T-helper 9 cell (primary cell): ENCODE results near the gene MTG2.

Experiments
- DNase-seq: peaks from one replicate; pipeline ENCODE4 v3.0.0-alpha.2; 2020

Gene MTG2

GRCh38 chr20:62186887-62187866 is 4.3 kb downstream of the MTG2 start:
- DNase-seq: no peak

GRCh38 chr20:62190639-62191411 is 8.0 kb downstream of the MTG2 start:
- no peak for DNase-seq

- DNase-seq: no peak
Observed at GRCh38 chr20:62191781-62192559, 9.1 kb downstream of the MTG2 start.

GRCh38 chr20:62192635-62193034 is 9.8 kb downstream of the MTG2 start:
- no peak for DNase-seq

- DNase-seq: no peak
Observed at GRCh38 chr20:62193079-62194025, 10.5 kb downstream of the MTG2 start.

GRCh38 chr20:62195075-62195405 is 12.2 kb downstream of the MTG2 start:
- no peak for DNase-seq

- no peak for DNase-seq
Observed at GRCh38 chr20:62195736-62196135, 12.9 kb downstream of the MTG2 start.

- no peak for DNase-seq
Observed at GRCh38 chr20:62196286-62196685, 13.5 kb downstream of the MTG2 start.

- no peak for DNase-seq
Observed at GRCh38 chr20:62197311-62197710, 14.5 kb downstream of the MTG2 start.

GRCh38 chr20:62197801-62198200 is 15.0 kb downstream of the MTG2 start:
- DNase-seq: no peak

GRCh38 chr20:62198496-62198895 is 15.7 kb downstream of the MTG2 start:
- DNase-seq: no peak

GRCh38 chr20:62198931-62199330 is 16.1 kb downstream of the MTG2 start:
- DNase-seq: no peak

- DNase-seq: no peak
Observed at GRCh38 chr20:62200491-62201172, 17.8 kb downstream of the MTG2 start.

GRCh38 chr20:62201173-62202082 is 18.6 kb downstream of the MTG2 start:
- no peak for DNase-seq

GRCh38 chr20:62202083-62202395 is 19.2 kb downstream of the MTG2 start:
- no peak for DNase-seq

- no peak for DNase-seq
Observed at GRCh38 chr20:62202676-62203377, 20.0 kb downstream of the MTG2 start.

GRCh38 chr20:62203378-62204030 is 20.7 kb downstream of the MTG2 start:
- no peak for DNase-seq

GRCh38 chr20:62205618-62206387 is 23.0 kb downstream of the MTG2 start:
- no peak for DNase-seq
